Measurements from ENCODE around the gene CALML5. TPM values are rescaled to one million over a fixed set of nuclear protein-coding genes. Genes with fewer than 3 reads are reported as not detected.
A peak's percentile ranks its signal among the peaks of the same experiment; 100 is the strongest.
"Not testable (repeated sequence)": the region's sequence is repeated elsewhere in the genome, so short reads cannot be mapped to it uniquely, and the experiment has no call there.

Gene CALML5
- total RNA-seq, 3 donors from 2014 or later = 31.0 to 31.1 TPM; not detected in 1

DNA sequence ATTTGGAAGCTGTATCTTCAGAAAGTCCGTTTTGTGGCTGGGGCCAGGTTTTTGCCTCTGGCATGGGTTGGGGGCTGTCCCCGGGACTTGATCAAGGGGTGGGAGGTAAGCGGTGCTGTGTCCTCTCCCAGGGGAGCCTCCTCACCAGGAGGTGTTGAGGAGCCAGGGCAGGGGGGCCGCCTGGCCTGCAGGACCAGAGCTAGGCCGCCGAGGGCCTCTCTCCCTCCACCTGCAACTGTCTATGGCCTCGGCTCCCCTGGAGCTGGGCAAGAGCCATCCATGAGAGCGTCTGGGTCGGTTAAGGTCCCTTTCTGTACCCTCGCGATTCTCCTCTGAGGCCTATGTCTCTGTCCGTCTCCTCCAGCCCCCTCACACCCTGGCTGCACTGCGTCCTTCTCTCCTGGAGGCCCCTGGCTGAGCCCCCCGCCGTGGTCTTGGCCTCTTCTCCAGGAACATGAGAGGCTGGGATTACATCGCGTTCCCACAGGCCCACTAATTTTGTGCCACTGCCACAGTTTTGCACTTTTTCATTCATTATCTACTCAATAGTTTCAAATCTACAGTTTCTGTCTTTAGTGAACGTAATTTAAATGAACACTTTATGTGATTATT is 20.6 kb downstream of the CALML5 start:
- Histone ChIP-seq H3K36me3 (no peaks in the 10 kb centered on the region), H3K27ac (no peak overlapping the region), H3K4me1 (no peaks in the 10 kb centered on the region), H3K9me3 (no peaks in the 10 kb centered on the region), H3K4me3 (no peak overlapping the region), H3K27me3 (no peaks in the 10 kb centered on the region)
- TF ChIP-seq, protein P1, sequence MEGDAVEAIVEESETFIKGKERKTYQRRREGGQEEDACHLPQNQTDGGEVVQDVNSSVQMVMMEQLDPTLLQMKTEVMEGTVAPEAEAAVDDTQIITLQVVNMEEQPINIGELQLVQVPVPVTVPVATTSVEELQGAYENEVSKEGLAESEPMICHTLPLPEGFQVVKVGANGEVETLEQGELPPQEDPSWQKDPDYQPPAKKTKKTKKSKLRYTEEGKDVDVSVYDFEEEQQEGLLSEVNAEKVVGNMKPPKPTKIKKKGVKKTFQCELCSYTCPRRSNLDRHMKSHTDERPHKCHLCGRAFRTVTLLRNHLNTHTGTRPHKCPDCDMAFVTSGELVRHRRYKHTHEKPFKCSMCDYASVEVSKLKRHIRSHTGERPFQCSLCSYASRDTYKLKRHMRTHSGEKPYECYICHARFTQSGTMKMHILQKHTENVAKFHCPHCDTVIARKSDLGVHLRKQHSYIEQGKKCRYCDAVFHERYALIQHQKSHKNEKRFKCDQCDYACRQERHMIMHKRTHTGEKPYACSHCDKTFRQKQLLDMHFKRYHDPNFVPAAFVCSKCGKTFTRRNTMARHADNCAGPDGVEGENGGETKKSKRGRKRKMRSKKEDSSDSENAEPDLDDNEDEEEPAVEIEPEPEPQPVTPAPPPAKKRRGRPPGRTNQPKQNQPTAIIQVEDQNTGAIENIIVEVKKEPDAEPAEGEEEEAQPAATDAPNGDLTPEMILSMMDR (IDR thresholded peaks at IDR 0.05) = no peak
- no peak for TF ChIP-seq POLR2AphosphoS5 (IDR thresholded peaks at IDR 0.05)
- TF ChIP-seq POLR2A (IDR thresholded peaks at IDR 0.05) = no peak
- intact Hi-C loops (cut with DNase I; ENCODE audit: low total_unique reads) = no loop called here
- DNase-seq (ENCODE audit: low spot score in 2 of 2) = peak in 1 of 2 donors; percentile 15

DNA sequence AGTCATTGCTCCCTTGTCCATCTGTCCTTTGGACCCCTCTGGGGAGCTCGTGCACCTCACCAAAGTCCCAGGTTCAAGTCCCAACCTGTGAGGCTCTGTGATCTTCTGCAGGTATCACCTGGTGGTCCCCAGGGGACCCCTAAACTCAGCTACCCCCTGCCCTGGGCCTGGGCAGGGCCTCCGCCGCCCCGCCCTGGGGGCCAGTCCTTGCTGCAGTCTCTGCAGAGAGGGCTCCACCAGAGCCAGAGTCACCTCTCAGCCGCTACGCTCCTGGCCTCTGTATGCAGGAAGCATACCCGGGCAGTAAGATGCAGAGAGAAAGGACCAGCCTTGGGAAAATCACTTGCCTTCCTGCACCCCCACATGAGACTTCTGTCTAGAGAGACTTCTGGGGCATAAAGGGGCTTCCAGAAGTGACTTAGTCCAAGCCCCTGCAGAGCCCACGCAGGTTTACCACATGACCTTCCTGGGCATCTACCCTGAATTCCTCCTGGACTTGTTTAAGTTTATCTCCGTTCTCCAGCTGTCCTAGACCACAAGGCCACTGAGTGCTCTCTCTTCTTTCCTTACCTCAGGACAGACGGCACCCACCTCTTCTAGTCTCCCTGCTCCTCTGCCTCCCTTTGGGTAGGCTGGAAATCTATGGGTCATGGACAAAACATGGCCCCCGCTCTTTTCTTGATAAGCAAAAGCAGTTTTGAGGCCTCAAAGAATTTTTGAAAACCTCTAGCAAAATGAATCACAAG is 21.2 kb downstream of the CALML5 start:
- intact Hi-C loops (cut with DNase I; ENCODE audit: low total_unique reads) = no loop called here
- Histone ChIP-seq H3K4me1 (no peaks in the 10 kb centered on the region), H3K27me3 (no peaks in the 10 kb centered on the region), H3K27ac (no peak overlapping the region), H3K36me3 (no peaks in the 10 kb centered on the region), H3K4me3 (no peak overlapping the region), H3K9me3 (no peaks in the 10 kb centered on the region)
- TF ChIP-seq, protein P1 (IDR thresholded peaks at IDR 0.05) = no peak
- TF ChIP-seq POLR2AphosphoS5 (IDR thresholded peaks at IDR 0.05) (no peak), POLR2A (IDR thresholded peaks at IDR 0.05) (no peak)
- peak in 1 of 2 donors; percentile 13 for DNase-seq (ENCODE audit: low spot score in 2 of 2)

DNA sequence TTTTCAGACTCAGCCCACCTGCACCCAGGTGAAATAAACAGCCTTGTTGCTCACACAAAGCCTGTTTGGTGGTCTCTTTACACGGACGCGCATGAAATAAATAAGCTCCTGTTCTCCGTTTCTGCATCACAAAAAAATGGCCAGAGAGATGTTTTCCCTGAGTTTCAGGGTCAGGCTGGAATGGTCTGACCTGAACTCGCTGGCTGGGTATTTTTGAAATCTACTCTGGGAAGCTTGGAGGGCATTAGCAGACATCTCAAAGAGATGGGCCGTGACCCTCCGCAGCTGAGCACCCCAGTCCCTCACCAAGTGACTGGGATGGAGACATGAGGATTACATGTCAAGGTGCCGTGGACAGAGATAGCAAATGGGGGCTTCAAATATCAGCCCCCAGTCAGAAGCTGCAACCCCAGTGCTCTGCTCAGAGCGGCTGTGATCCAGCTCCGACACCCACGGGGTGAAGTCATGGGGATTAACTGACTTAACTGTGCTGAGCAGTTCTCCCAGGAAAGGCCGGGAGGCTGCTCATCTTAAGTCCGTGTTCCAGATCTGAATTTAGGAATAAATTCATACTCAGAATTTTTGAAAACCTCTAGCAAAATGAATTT is 22.3 kb downstream of the CALML5 start:
- Histone ChIP-seq H3K4me1 (no peaks in the 10 kb centered on the region), H3K4me3 (no peak overlapping the region)

DNA sequence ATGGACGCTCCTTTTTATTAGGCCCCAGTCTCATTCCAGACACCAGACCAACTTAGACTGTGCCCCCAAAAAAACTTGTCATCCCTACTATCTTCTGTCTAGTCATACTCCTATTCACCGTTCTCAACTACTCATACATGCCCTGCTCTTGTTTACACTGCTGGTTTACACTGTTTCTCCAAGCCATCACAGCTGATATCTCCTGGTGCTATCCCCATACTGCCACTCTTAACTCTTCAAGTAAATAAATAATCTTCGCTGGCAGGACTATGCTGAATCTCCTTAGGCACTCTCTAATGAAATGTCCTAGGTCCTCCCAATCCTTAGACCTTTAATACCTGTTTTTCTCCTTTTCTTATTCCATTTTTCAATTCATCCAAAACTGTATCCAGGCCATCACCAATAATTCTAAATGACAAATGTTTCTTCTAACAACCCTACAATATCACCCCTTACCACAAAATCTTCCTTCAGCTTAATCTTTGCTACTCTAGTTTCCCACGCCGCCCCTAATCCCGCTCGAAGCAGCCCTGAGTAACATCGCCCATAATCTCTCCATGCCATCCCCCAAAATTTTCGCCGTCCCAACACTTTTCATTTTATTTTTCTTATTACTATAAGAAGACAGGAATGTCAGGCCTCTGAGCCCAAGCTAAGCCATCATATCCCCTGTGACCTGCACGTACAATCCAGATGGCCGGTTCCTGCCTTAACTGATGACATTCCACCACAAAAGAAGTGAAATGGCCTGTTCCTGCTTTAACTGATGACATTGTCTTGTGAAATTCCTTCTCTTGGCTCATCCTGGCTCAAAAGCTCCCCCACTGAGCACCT is 23.2 kb downstream of the CALML5 start:
- peak in 1 of 2 donors; percentile 6 for DNase-seq (ENCODE audit: low spot score in 2 of 2)

More for the DNA sequence above, 22.3 kb downstream of the CALML5 start:
- no peaks in the 10 kb centered on the region for H3K27me3 ChIP-seq
- TF ChIP-seq POLR2AphosphoS5 (IDR thresholded peaks at IDR 0.05) = no peak
- TF ChIP-seq POLR2A (IDR thresholded peaks at IDR 0.05) = no peak
- TF ChIP-seq, protein P1 (IDR thresholded peaks at IDR 0.05) = no peak
- DNase-seq (ENCODE audit: low spot score in 2 of 2) = no peak
- no peaks in the 10 kb centered on the region for H3K36me3 ChIP-seq
- H3K27ac ChIP-seq = no peak overlapping the region
- no peaks in the 10 kb centered on the region for H3K9me3 ChIP-seq
- intact Hi-C loops (cut with DNase I; ENCODE audit: low total_unique reads) = no loop called here

DNA sequence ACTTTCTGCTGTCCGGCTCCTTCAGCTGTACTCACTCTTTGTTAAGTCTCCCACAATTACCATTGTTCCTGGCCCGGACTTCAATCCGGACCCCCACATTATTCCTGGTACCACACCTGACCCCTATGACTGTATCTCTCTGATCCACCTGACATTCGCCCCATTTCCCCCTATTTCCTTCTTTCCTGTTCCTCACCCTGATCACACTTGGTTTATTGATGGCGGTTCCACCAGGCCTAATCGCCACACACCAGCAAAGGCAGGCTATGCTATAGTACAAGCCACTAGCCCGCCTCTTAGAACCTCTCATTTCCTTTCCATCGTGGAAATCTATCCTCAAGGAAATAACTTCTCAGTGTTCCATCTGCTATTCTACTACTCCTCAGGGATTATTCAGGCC is 24.3 kb downstream of the CALML5 start:
- H3K4me3 ChIP-seq; H3K27me3 ChIP-seq; H3K27ac ChIP-seq; H3K9me3 ChIP-seq; H3K4me1 ChIP-seq; H3K36me3 ChIP-seq; intact Hi-C loops (cut with DNase I; ENCODE audit: low total_unique reads); DNase-seq (ENCODE audit: low spot score in 2 of 2): not testable (repeated sequence)

More for the DNA sequence above, 23.2 kb downstream of the CALML5 start:
- intact Hi-C loops (cut with DNase I; ENCODE audit: low total_unique reads); H3K27me3 ChIP-seq; H3K27ac ChIP-seq; H3K36me3 ChIP-seq; H3K9me3 ChIP-seq; H3K4me1 ChIP-seq; H3K4me3 ChIP-seq: not testable (repeated sequence)

DNA sequence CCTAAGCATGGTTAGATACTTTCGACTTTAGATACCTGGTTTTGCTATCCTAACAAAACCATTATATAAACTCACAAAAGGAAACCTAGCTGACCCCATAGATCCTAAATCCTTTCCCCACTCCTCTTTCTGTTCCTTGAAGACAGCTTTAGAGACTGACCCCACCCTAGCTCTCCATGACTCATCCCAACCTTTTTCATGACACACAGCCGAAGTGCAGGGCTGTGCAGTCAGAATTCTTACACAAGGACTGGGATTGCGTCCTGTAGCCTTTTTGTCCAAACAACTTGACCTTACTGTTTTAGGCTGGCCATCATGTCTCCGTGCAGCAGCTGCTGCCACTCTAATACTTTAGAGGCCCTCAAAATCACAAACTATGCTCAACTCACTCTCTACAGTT is 24.7 kb downstream of the CALML5 start:
- H3K27ac ChIP-seq; intact Hi-C loops (cut with DNase I; ENCODE audit: low total_unique reads): not testable (repeated sequence)

More for the DNA sequence above, 24.7 kb downstream of the CALML5 start:
- H3K36me3 ChIP-seq; H3K9me3 ChIP-seq; H3K4me1 ChIP-seq; DNase-seq (ENCODE audit: low spot score in 2 of 2); H3K27me3 ChIP-seq; H3K4me3 ChIP-seq: not testable (repeated sequence)

Data from breast epithelium (tissue), 4 donors.